ENCODE measurements around the gene SEC61A1. TPM values are rescaled to one million over a fixed set of nuclear protein-coding genes. Genes with fewer than 3 reads are reported as not detected.
A peak's percentile ranks its signal among the peaks of the same experiment; 100 is the strongest.

The SEC61A1 gene
- total RNA-seq, 1 donor from 2014 or later = 400 TPM

DNA sequence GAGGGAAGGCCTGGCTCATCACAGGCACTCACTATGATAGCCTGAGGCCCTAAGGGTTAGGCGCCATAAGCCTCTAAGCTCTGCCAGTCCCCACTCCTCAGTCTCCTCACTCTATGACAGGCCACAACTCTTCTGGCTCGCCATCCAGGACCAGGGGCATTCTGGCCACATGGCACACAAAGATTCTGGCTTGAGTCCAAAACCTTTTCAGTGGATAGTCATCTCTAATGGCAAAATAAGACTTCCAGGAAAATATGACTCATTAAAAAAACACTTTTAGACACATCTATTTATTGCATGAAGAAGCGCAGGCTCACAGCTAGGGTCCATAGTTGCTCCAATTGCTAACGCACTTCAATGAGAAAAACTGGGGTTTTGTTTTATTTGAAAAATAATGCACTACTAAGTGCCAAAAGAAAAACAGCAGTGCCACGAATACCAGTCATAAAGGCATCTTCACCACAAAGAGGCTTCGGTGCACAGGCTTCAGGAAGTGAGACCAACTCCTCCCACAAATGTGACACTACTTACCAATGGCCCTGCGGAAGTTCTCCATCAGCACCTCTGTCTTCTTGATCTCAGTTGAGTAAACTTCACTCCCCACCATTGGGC lies 60.2 kb downstream of the SEC61A1 start:
- peak overlapping the region; percentile 71 for H3K27ac Mint-ChIP-seq (ENCODE audit: unreplicated experiment)
- Histone ChIP-seq H3K36me3 (ENCODE audit: insufficient read depth, low read length) (no peaks in the 10 kb centered on the region), H3K9ac (ENCODE audit: low read length) (peak overlapping the region; percentile 14), H2AFZ (ENCODE audit: low read depth, low read length) (peak overlapping the region; percentile 14), H3K27ac (ENCODE audit: low read depth, low read length) (peak overlapping the region; percentile 59), H3K27me3 (ENCODE audit: insufficient read depth, low read length) (no peaks in the 10 kb centered on the region), H3K4me1 (ENCODE audit: insufficient read depth, low read length) (peaks cover 13% of the 10 kb centered on the region), H4K20me1 (ENCODE audit: insufficient read depth, low read length) (no peaks in the 10 kb centered on the region), H3K4me2 (ENCODE audit: low read length) (peak overlapping the region; percentile 60), H3K79me2 (ENCODE audit: insufficient read depth, low read length) (peaks cover 26% of the 10 kb centered on the region), H3K9me3 (ENCODE audit: insufficient read depth, low read depth, low read length) (no peaks in the 10 kb centered on the region), H3K4me3 (ENCODE audit: insufficient read depth, low read depth, low read length) (no peak overlapping the region)
- H3K4me1 Mint-ChIP-seq (ENCODE audit: low read depth, unreplicated experiment) = peaks cover 21% of the 10 kb centered on the region
- H3K36me3 Mint-ChIP-seq (ENCODE audit: low read depth, unreplicated experiment) = peaks cover 12% of the 10 kb centered on the region
- H3K9me3 Mint-ChIP-seq (ENCODE audit: unreplicated experiment) = no peaks in the 10 kb centered on the region
- no peak overlapping the region for H3K4me3 Mint-ChIP-seq (ENCODE audit: unreplicated experiment)
- peak; percentile 71 for FAIRE-seq
- no peaks in the 10 kb centered on the region for H3K27me3 Mint-ChIP-seq (ENCODE audit: low read depth, unreplicated experiment)
- TF ChIP-seq, protein P1, sequence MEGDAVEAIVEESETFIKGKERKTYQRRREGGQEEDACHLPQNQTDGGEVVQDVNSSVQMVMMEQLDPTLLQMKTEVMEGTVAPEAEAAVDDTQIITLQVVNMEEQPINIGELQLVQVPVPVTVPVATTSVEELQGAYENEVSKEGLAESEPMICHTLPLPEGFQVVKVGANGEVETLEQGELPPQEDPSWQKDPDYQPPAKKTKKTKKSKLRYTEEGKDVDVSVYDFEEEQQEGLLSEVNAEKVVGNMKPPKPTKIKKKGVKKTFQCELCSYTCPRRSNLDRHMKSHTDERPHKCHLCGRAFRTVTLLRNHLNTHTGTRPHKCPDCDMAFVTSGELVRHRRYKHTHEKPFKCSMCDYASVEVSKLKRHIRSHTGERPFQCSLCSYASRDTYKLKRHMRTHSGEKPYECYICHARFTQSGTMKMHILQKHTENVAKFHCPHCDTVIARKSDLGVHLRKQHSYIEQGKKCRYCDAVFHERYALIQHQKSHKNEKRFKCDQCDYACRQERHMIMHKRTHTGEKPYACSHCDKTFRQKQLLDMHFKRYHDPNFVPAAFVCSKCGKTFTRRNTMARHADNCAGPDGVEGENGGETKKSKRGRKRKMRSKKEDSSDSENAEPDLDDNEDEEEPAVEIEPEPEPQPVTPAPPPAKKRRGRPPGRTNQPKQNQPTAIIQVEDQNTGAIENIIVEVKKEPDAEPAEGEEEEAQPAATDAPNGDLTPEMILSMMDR (IDR thresholded peaks at IDR 0.05; ENCODE audit: insufficient read depth, low read depth, low read length) = no peak
- TF ChIP-seq EZH2 (IDR thresholded peaks at IDR 0.05; ENCODE audit: insufficient read depth, low read length) = no peak
- DNase-seq (ENCODE audit: low read depth) = peak; percentile 88

DNA sequence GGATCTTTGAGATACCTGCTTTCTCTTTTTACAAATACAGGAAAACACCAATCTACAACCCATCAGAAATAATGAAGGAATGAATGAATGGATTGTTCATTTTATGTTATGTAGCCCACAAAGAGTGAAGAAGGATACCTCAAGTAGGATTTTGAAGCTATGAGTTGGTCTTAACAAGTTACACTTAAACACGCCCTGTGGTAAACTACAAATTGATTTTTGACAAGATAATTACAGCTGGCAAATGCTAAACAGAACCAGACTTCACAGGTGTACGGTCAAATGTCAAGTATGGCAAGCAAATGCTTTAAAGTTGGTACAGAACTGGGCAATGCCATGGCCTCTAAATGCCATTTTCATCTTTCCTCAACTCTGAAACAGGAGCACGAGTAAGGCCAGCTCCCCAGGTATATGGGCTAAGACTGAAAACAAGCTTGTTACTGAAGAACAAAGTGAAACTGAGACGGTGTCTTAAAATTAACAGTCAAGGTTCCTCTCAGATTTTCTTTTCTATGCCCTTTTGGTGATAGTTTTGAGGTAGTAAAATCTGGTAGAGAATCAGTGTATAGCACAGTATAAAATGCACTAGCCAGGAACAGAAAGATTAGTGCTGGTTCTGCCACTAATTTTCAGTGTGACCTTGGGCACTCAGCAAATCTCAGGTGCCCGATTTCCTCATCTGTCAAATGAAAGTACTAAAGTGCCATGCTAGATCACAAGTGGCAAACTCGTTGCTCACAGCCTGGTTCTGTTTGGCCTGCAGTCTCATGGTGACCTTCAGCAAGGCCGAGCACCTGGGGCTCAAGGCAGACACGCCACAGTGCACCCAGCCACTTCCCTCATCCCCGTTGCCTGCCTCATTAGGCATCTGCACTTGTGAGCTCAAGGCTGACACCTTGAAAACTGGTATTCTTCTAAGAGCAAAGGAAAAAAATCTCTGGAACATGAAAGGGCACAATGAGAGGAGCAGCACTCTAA lies 61.9 kb downstream of the SEC61A1 start:
- Histone ChIP-seq H3K9ac (ENCODE audit: low read length) (no peak overlapping the region), H3K4me2 (ENCODE audit: low read length) (no peak overlapping the region), H2AFZ (ENCODE audit: low read depth, low read length) (no peak overlapping the region), H3K27me3 (ENCODE audit: insufficient read depth, low read length) (no peaks in the 10 kb centered on the region), H3K4me3 (ENCODE audit: insufficient read depth, low read depth, low read length) (no peak overlapping the region), H3K9me3 (ENCODE audit: insufficient read depth, low read depth, low read length) (no peaks in the 10 kb centered on the region), H4K20me1 (ENCODE audit: insufficient read depth, low read length) (no peaks in the 10 kb centered on the region), H3K79me2 (ENCODE audit: insufficient read depth, low read length) (peaks cover 22% of the 10 kb centered on the region), H3K36me3 (ENCODE audit: insufficient read depth, low read length) (no peaks in the 10 kb centered on the region), H3K4me1 (ENCODE audit: insufficient read depth, low read length) (peaks cover 13% of the 10 kb centered on the region), H3K27ac (ENCODE audit: low read depth, low read length) (no peak overlapping the region)
- H3K27me3 Mint-ChIP-seq (ENCODE audit: low read depth, unreplicated experiment) = no peaks in the 10 kb centered on the region
- no peak for FAIRE-seq
- no peak for DNase-seq (ENCODE audit: low read depth)
- H3K4me1 Mint-ChIP-seq (ENCODE audit: low read depth, unreplicated experiment) = peaks cover 27% of the 10 kb centered on the region
- H3K9me3 Mint-ChIP-seq (ENCODE audit: unreplicated experiment) = no peaks in the 10 kb centered on the region
- H3K4me3 Mint-ChIP-seq (ENCODE audit: unreplicated experiment) = no peak overlapping the region
- H3K36me3 Mint-ChIP-seq (ENCODE audit: low read depth, unreplicated experiment) = peaks cover 10% of the 10 kb centered on the region
- H3K27ac Mint-ChIP-seq (ENCODE audit: unreplicated experiment) = no peak overlapping the region
- TF ChIP-seq, protein P1 (IDR thresholded peaks at IDR 0.05; ENCODE audit: insufficient read depth, low read depth, low read length) = no peak
- TF ChIP-seq EZH2 (IDR thresholded peaks at IDR 0.05; ENCODE audit: insufficient read depth, low read length) = no peak

Other genes starting within 250 kb of the SEC61A1 start
- gene MGLL, start 229.9 kb upstream of the SEC61A1 start, total RNA-seq = 24.5 and 27.3 TPM in 2 replicates
- gene KBTBD12, start 137.2 kb upstream of the SEC61A1 start, total RNA-seq = not detected in 2 replicates
- gene RUVBL1, start 71.4 kb downstream of the SEC61A1 start, total RNA-seq = 39.7 and 43.0 TPM in 2 replicates
- 6.1 and 6.3 TPM in 2 replicates for gene EEFSEC, start 101.0 kb downstream of the SEC61A1 start, total RNA-seq

Data from astrocyte (in vitro differentiated cells and primary cell).